Measurements from ENCODE around the gene RAD51B. TPM values are rescaled to one million over a fixed set of nuclear protein-coding genes. Genes with fewer than 3 reads are reported as not detected.
A peak's percentile ranks its signal among the peaks of the same experiment; 100 is the strongest.

Gene RAD51B
- total and polyA plus RNA-seq, 2 experiments from 2014 or later: 10.1 to 18.0 TPM

- Histone ChIP-seq H3K27ac (no peak overlapping the region), H3K79me2 (no peaks in the 10 kb centered on the region), H3K4me1 (ENCODE audit: insufficient read depth) (no peaks in the 10 kb centered on the region), H3K36me3 (replicated peaks; ENCODE audit: insufficient read depth, low read depth) (no peaks in the 10 kb centered on the region), H3K4me3 (no peak overlapping the region), H3K9me2 (replicated peaks; ENCODE audit: insufficient read depth) (no peaks in the 10 kb centered on the region), H3K4me2 (no peak overlapping the region), H3K9me3 (ENCODE audit: low read depth) (no peaks in the 10 kb centered on the region), H3K27me3 (no peaks in the 10 kb centered on the region), H4K20me1 (ENCODE audit: insufficient read depth, poor library complexity, severe bottlenecking) (no peaks in the 10 kb centered on the region), H2AFZ (no peak overlapping the region)
- DNase-seq (ENCODE audit: low spot score): no peak
- WGBS (ENCODE audit: low lambda C conversion rate, missing lambda C conversion rate): 87% methylated on average over 11 of the region's 11 CpGs
- TF ChIP-seq EZH2phosphoT487 (IDR thresholded peaks at IDR 0.05; ENCODE audit: low read depth, severe bottlenecking, unreplicated experiment) (no peak), CTCF (IDR thresholded peaks at IDR 0.05; ENCODE audit: poor library complexity) (no peak), EZH2 (IDR thresholded peaks at IDR 0.05; ENCODE audit: borderline replicate concordance) (no peak)
Observed at GRCh38 chr14:67928375-67928774, 108.8 kb downstream of the RAD51B start.

GRCh38 chr14:67932708-67933246 is 113.2 kb downstream of the RAD51B start:
- TF ChIP-seq EZH2 (IDR thresholded peaks at IDR 0.05; ENCODE audit: borderline replicate concordance) (no peak), EZH2phosphoT487 (IDR thresholded peaks at IDR 0.05; ENCODE audit: low read depth, severe bottlenecking, unreplicated experiment) (no peak), CTCF (IDR thresholded peaks at IDR 0.05; ENCODE audit: poor library complexity) (no peak)
- Histone ChIP-seq H3K79me2 (no peaks in the 10 kb centered on the region), H3K36me3 (replicated peaks; ENCODE audit: insufficient read depth, low read depth) (no peaks in the 10 kb centered on the region), H3K4me2 (no peak overlapping the region), H3K9me2 (replicated peaks; ENCODE audit: insufficient read depth) (no peaks in the 10 kb centered on the region), H3K9me3 (ENCODE audit: low read depth) (no peaks in the 10 kb centered on the region), H3K4me1 (ENCODE audit: insufficient read depth) (peaks cover 6% of the 10 kb centered on the region), H3K4me3 (no peak overlapping the region), H3K27me3 (no peaks in the 10 kb centered on the region), H2AFZ (no peak overlapping the region), H4K20me1 (ENCODE audit: insufficient read depth, poor library complexity, severe bottlenecking) (no peaks in the 10 kb centered on the region), H3K27ac (no peak overlapping the region)
- 90% methylated on average over 4 of the region's 4 CpGs for WGBS (ENCODE audit: low lambda C conversion rate, missing lambda C conversion rate)
- no peak for DNase-seq (ENCODE audit: low spot score)

GRCh38 chr14:67933266-67933665 is 113.7 kb downstream of the RAD51B start:
- Histone ChIP-seq H3K4me1 (ENCODE audit: insufficient read depth) (peaks cover 6% of the 10 kb centered on the region), H3K4me3 (no peak overlapping the region), H2AFZ (no peak overlapping the region), H3K27ac (no peak overlapping the region), H3K9me2 (replicated peaks; ENCODE audit: insufficient read depth) (no peaks in the 10 kb centered on the region), H4K20me1 (ENCODE audit: insufficient read depth, poor library complexity, severe bottlenecking) (no peaks in the 10 kb centered on the region), H3K4me2 (no peak overlapping the region), H3K27me3 (no peaks in the 10 kb centered on the region), H3K36me3 (replicated peaks; ENCODE audit: insufficient read depth, low read depth) (no peaks in the 10 kb centered on the region), H3K9me3 (ENCODE audit: low read depth) (no peaks in the 10 kb centered on the region), H3K79me2 (no peaks in the 10 kb centered on the region)
- no peak for DNase-seq (ENCODE audit: low spot score)
- TF ChIP-seq EZH2 (IDR thresholded peaks at IDR 0.05; ENCODE audit: borderline replicate concordance) (no peak), CTCF (IDR thresholded peaks at IDR 0.05; ENCODE audit: poor library complexity) (no peak), EZH2phosphoT487 (IDR thresholded peaks at IDR 0.05; ENCODE audit: low read depth, severe bottlenecking, unreplicated experiment) (no peak)

GRCh38 chr14:67934087-67934486 is 114.5 kb downstream of the RAD51B start:
- no peaks in the 10 kb centered on the region for H4K20me1 ChIP-seq (ENCODE audit: insufficient read depth, poor library complexity, severe bottlenecking)
- peak; percentile 80 for TF ChIP-seq CTCF (IDR thresholded peaks at IDR 0.05; ENCODE audit: poor library complexity)
- no peak for TF ChIP-seq EZH2 (IDR thresholded peaks at IDR 0.05; ENCODE audit: borderline replicate concordance)
- no peak for TF ChIP-seq EZH2phosphoT487 (IDR thresholded peaks at IDR 0.05; ENCODE audit: low read depth, severe bottlenecking, unreplicated experiment)
- DNase-seq (ENCODE audit: low spot score): peak; percentile 83
- peaks cover 6% of the 10 kb centered on the region for H3K4me1 ChIP-seq (ENCODE audit: insufficient read depth)
- H3K4me3 ChIP-seq: no peak overlapping the region
- no peak overlapping the region for H2AFZ ChIP-seq
- 45% methylated on average over 1 of the region's 1 CpG for WGBS (ENCODE audit: low lambda C conversion rate, missing lambda C conversion rate)
- no peak overlapping the region for H3K4me2 ChIP-seq
- peak overlapping the region; percentile 61 for H3K27ac ChIP-seq
- H3K9me2 ChIP-seq (replicated peaks; ENCODE audit: insufficient read depth): no peaks in the 10 kb centered on the region
- no peaks in the 10 kb centered on the region for H3K9me3 ChIP-seq (ENCODE audit: low read depth)
- H3K27me3 ChIP-seq: no peaks in the 10 kb centered on the region
- H3K79me2 ChIP-seq: no peaks in the 10 kb centered on the region
- H3K36me3 ChIP-seq (replicated peaks; ENCODE audit: insufficient read depth, low read depth): no peaks in the 10 kb centered on the region

Data from hepatocyte (in vitro differentiated cells).